Measurements from ENCODE around the gene RPS25.

- TF ChIP-seq CTCF (IDR thresholded peaks at IDR 0.05) (no peak), POLR2AphosphoS5 (IDR thresholded peaks at IDR 0.05) (no peak)
Observed at GRCh38 chr11:119055901-119056300, 37.8 kb upstream of the RPS25 start.

Data from suprapubic skin (tissue), 3 donors.